Kidney tubule cell (primary cell): Measurements from ENCODE around the gene LHFPL3.
A peak's percentile ranks its signal among the peaks of the same experiment; 100 is the strongest.
"Not testable (repeated sequence)": the region's sequence is repeated elsewhere in the genome, so short reads cannot be mapped to it uniquely, and the experiment has no call there.

Experiments
- DNase-seq: peaks from one replicate; pipeline ENCODE4 v3.0.0-alpha.2; 2018; ENCODE audit warnings: low spot score

Gene LHFPL3

GRCh38 chr7:104695563-104695962 lies 367.2 kb downstream of the LHFPL3 start:
- DNase-seq = no peak

- DNase-seq = no peak
Measured at GRCh38 chr7:104700336-104700735, 371.9 kb downstream of the LHFPL3 start.

GRCh38 chr7:104721027-104721426 lies 392.6 kb downstream of the LHFPL3 start:
- DNase-seq = not testable (repeated sequence)

DNA sequence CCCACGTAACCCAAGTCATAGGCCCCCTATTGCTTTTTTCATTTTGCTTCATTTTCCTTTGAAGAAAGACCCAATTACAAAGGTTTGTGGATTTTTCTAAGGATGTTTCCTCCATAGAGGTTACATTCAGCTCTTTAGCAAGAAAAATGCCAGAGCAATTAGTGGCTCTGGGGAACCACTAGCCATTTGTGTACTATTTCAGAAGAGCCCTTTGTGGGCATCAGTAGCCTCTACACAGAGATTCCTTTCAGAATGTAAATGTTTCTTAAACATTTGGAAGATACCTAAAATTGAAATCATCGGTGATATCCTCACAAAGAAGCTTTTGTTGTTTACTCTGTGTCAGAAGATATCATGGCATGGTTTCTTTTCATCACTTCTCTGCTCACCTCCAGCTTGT lies 394.6 kb downstream of the LHFPL3 start:
- no peak for DNase-seq

- peak; percentile 23 for DNase-seq
Measured at GRCh38 chr7:104758504-104758903, 430.1 kb downstream of the LHFPL3 start.

GRCh38 chr7:104761892-104762291 lies 433.5 kb downstream of the LHFPL3 start:
- no peak for DNase-seq

- DNase-seq = no peak
Measured at GRCh38 chr7:104767113-104767512, 438.7 kb downstream of the LHFPL3 start.

DNA sequence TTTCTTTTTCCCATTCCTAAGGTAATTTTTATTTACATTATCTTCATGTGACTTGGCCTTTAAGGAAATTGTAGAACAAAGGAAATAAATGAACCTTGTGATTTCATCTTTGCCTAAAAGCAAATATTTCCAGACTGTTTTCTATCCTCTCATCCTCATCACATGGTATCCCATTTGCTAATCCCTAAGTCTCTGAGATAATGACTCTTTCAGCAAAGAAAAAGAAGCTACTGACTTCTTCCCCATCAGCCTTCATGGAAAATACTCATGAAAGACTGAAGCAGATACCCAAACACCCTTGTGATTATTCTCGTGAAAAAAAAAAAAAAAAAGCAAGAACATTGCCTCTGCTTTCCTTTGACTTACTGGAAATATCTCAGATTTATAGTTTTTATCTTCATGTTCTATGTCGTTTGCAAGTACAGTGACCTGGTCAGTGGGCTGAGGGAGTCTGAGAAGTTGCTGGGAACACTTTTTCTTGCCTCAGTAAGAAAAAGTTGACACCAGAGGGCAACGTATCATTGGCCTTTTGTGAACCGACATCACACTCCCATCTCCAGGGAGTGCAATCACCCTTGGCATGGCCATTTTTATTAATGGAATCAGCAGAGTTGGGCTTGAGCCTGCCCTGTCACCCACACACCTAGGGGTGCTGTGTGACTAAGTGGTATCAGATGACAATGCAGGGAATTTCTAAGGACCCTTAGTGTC lies 439.6 kb downstream of the LHFPL3 start:
- DNase-seq = peak; percentile 14

DNA sequence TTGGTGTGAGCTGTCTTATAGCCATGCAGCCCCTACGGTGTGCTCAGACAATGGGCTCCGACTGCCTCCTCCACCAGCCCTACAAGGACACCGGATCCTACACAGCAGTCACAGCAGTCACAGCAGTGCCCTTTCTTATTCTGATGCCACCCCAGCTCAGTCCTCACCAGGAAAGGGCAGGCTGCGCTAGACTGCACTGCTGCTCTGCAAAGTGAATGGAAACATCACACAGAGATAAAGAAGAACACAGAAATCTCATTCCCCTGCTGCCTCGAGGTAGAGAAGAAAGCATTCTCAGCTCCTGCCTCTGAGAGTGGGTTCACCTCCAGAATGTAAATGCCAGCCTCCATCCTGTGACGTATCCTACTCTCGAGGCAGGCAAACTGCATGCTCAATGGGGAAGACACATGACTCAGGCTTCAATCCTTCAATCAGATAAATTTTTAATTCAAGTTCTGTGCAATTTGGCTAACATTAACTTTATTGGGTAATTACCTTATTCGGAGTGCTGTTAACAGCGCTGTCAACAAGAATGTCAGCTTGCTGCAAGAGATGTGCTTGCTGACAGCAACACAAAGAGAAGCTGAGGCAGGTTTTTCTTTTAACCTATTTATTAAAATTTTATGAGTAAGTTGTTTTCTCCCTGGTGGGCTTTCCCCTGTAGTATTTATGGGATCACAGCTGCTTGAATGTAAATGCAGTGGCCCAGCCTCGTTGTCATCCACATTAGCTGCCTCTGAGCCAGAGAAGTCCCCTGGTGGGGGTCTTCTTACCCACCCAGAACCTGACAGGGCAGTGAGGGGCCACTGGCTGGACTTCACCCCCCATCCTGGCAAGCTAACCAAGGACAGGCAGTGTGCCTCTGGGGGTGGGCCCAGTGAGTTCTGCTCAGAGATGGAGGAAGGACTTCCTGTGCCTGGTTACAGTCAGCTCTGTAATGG lies 444.3 kb downstream of the LHFPL3 start:
- no peak for DNase-seq

DNA sequence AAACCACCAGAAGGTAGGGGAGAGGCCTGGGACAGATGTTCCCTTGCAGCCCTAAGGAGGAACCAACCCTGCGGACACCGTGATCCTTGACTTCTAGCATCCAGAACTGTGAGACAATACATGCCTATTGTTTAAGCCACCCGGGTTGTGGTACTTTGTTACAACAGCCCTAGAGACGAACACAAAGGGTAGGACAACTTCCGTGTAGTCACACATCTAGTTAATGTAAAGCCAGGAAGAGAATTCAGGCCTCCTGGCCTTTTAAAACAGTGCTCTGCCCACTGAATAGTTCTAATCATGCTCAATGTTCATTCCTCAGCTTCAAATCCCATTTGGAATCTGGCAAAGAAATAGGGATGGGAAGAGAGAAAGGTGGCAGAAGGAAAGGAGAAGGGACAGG lies 445.4 kb downstream of the LHFPL3 start:
- DNase-seq = peak; percentile 55

- no peak for DNase-seq
Measured at GRCh38 chr7:104775531-104775930, 447.1 kb downstream of the LHFPL3 start.

DNA sequence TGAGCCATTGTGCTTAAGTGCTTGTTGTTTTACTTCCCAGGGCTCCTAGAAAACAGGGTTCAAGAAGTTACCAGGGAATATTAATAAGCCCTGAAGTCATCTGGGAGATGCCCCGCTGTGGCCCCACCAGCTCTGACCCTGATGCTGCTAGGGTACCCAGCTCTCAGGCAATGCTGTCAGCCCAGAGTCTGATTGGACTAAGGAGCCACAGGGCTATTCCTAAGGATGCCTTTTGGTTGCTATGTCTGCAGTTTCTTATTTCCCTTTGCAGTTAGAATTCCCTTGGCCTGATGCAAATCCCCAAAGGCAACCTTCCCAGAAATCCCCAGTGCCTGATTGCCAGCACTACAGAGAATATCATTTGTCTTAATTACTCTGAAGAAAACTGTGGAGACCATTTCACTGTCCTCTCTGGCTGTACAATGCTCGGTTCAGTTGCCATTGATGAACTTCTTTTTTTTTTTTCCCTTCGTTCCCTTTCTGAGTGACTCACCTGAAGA lies 448.9 kb downstream of the LHFPL3 start:
- DNase-seq = no peak

DNA sequence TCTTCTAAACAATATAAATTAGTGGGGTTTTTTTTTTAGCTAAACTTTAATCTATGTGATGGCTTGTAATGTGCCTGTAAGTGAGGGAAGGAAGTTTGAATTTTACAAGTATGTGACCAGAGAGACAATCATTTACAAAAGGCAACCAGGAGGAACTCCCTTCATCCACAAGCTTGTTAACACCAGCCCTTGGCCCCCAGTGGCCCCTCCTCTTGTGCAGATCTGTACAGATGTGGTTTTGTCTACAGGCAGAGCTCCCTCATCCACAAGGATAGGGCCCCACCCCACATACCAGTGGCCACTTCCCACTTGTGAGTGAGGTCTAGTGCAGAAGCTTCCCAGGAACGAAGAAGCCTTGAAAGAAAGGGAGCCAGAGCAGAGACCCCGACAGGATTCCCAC lies 451.5 kb downstream of the LHFPL3 start:
- DNase-seq = peak; percentile 20

- no peak for DNase-seq
Measured at GRCh38 chr7:104784686-104785085, 456.3 kb downstream of the LHFPL3 start.

DNA sequence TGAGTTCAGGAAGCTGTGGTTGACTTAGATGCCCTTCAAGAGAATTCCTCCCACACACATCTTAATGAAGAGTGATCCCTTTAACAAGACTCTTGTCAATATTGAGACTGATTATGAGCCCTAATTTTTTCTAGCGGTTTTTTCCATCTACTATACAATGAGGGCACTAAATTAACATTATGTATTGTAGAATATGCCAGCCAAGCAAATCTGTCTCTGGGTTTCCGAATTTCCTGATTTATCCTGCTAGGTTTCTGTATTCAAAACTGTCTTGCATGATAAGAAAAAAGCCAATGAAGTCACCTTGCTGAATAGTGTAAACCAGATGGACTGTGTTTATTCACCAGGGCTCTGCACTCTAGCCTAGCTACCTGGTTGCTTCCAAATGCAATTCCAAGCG lies 461.4 kb downstream of the LHFPL3 start:
- no peak for DNase-seq

GRCh38 chr7:104790440-104790839 lies 462.0 kb downstream of the LHFPL3 start:
- peak; percentile 35 for DNase-seq

- DNase-seq = peak; percentile 74
Measured at GRCh38 chr7:104791080-104791479, 462.7 kb downstream of the LHFPL3 start.

DNA sequence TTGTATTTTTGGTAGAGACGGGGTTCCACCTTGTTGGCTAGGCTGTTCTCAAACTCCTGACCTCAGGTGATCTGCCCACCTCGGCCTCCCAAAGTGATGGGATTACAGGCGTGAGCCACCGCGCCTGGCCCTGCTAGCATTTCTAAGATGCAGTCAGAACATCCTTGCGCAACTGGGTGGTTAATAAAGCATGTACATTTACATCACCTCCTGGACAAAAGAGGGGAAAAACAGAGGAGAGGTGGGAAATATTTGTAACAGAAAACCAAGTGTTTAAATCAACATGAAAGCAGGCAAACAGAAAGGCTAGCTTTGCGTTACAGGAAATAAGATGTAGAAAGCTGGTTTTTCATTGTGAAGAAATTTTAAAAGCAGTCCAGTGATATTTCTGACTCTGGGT lies 464.7 kb downstream of the LHFPL3 start:
- no peak for DNase-seq

DNA sequence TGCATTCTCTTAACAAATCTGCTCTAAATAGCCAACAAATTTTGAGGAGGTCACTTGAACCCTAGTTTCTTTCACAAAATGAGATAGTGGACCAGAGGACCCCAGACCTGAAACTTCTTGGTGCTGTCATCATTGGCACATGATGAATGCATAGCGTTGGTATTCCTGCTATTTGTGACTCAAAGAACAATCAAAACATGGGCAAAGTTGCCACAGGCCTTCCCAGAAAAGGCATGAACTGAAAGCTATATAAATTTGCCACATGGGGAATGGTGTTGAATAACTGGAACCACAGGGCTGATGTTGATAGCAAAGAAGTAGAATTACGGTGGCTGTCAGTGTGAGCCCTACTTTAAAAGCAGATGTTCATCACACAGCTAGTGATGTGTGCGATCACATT lies 465.8 kb downstream of the LHFPL3 start:
- DNase-seq = peak; percentile 49

DNA sequence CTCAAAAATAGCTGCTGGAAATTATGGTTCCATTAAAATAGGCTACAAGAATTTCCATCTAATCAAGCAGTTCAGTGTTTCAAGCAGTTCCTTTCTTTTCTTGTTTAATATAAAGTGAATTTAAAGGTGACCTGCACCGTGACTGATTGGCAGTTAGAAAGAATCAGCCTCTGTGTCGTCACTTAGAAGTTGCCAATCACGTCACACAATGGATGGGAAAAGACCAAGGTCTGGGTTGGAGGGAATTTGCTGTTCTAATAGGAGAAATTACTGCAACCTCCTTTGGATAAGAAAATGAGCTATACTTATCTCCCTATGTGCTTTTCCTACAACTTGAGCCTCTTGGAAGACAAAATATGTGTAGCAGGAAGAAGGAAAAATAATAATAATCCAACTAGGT lies 466.2 kb downstream of the LHFPL3 start:
- no peak for DNase-seq

- no peak for DNase-seq
Measured at GRCh38 chr7:104795086-104795485, 466.7 kb downstream of the LHFPL3 start.

GRCh38 chr7:104795616-104796398 lies 467.4 kb downstream of the LHFPL3 start:
- peak; percentile 25 for DNase-seq
